ENCODE data around the gene GMDS. TPM values are rescaled to one million over a fixed set of nuclear protein-coding genes. Genes with fewer than 3 reads are reported as not detected.

The GMDS gene
- total and polyA plus RNA-seq, 9 donors, result 6.6 to 20.6 (median 11.0) TPM

DNA sequence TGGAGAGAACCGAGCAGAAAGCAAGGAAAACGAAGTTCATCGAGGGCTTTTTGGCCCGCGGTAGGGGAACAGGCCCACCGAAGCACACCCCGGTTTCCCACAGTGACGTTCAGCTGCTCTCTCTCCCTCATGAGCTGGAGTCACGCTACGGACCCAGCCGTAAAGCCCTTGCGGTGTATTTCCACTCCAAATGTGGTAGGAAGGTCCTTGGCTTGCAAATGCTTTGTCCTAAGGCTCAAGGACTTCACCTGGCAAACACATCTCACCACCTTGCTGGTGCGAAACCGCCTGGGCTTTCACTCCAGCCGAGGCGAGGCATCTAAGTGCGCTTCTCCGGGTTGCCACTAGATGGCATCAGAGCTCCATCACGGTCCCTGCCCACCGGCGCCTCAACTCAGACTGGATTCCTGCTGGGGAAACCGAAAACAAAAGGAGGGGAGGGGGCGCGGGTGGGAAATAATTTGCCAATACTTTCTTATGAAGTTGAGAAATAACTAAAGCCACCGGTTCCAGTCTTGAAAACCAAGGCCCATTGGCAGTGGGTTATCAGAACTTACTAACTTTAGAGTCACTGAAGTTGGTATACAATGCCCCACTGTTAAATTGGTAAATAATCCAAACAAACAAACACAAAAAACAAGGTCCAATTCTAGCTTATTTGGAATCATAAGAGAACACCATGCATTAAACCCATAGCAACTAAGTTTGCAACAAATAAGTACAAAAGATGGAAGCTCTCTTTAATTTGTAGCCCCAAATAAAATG lies 649.1 kb downstream of the GMDS start:
- Histone ChIP-seq H3K4me1 (ENCODE audit: insufficient read depth) (no peaks in the 10 kb centered on the region), H3K27me3 (no peaks in the 10 kb centered on the region), H3K9me3 (no peaks in the 10 kb centered on the region), H3K27ac (no peak overlapping the region), H3K4me3 (no peak overlapping the region), H3K36me3 (no peaks in the 10 kb centered on the region)
- peak; percentile 43 to 71 (median 60) for DNase-seq
- TF ChIP-seq, protein P1, sequence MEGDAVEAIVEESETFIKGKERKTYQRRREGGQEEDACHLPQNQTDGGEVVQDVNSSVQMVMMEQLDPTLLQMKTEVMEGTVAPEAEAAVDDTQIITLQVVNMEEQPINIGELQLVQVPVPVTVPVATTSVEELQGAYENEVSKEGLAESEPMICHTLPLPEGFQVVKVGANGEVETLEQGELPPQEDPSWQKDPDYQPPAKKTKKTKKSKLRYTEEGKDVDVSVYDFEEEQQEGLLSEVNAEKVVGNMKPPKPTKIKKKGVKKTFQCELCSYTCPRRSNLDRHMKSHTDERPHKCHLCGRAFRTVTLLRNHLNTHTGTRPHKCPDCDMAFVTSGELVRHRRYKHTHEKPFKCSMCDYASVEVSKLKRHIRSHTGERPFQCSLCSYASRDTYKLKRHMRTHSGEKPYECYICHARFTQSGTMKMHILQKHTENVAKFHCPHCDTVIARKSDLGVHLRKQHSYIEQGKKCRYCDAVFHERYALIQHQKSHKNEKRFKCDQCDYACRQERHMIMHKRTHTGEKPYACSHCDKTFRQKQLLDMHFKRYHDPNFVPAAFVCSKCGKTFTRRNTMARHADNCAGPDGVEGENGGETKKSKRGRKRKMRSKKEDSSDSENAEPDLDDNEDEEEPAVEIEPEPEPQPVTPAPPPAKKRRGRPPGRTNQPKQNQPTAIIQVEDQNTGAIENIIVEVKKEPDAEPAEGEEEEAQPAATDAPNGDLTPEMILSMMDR (IDR thresholded peaks at IDR 0.05), result peak; percentile 79 to 84 (median 81)
- TF ChIP-seq POLR2A (IDR thresholded peaks at IDR 0.05), result no peak
- intact Hi-C loops (cut with DNase I), result loop anchor here (5.0 to 10.0 kb wide), 6 partner anchors 601 to 1151 kb away; no protein-coding TSS in a partner anchor
- WGBS, 3 donors, result 6 to 13% (median 8%) methylated on average over 25 of the region's 25 CpGs

DNA sequence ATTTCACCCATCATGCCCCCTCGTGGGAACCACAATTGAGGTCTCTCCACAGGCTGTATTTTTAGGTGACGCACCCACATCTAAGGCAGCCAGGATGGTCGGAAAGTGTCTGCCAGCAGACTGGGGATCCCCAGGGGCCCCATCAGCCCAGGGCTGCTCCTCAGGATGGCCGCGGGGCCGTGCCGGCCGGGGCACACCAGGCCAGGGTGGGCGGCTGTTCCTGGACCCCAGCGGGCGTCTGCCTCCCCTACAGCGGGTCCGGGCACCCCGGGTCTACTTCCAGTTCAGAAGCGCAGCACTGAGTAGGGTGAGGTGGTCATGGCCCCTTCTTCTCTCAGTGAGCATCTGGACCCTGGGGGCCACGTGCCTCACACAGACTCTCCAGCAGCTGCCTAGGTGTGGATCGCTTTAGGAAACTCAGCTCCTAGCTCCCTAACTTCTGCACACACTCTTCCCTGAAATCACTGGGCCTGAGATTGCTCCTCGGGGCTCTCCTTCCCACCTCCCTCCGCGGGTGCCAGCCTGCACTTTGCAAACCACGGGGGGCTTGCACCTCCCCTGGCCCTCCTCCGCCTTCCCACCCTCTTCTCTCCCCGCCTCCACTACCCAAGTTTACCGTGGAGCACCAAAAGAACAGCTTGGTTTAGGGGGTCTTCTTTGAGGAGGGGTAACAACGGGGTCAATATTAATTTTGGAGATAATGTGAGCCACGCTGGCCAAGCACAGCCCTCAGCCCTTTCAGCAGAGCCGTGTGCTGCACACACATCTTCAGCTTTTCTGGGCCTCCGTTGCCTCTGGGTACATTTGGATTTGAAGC lies 649.9 kb downstream of the GMDS start:
- no peak overlapping the region for H3K4me3 ChIP-seq
- H3K27me3 ChIP-seq, result no peaks in the 10 kb centered on the region
- no peaks in the 10 kb centered on the region for H3K9me3 ChIP-seq
- intact Hi-C loops (cut with DNase I), result loop anchor here (5.0 to 10.0 kb wide), 6 partner anchors 602 to 1152 kb away; no protein-coding TSS in a partner anchor
- TF ChIP-seq POLR2A (IDR thresholded peaks at IDR 0.05) (no peak), EP300 (IDR thresholded peaks at IDR 0.05) (no peak)
- TF ChIP-seq, protein P1 (IDR thresholded peaks at IDR 0.05), result no peak
- no peak overlapping the region for H3K27ac ChIP-seq
- H3K4me1 ChIP-seq (ENCODE audit: insufficient read depth), result no peaks in the 10 kb centered on the region
- no peak for DNase-seq
- no peaks in the 10 kb centered on the region for H3K36me3 ChIP-seq
- 60 to 67% (median 66%) methylated on average over 28 of the region's 28 CpGs for WGBS, 3 donors

DNA sequence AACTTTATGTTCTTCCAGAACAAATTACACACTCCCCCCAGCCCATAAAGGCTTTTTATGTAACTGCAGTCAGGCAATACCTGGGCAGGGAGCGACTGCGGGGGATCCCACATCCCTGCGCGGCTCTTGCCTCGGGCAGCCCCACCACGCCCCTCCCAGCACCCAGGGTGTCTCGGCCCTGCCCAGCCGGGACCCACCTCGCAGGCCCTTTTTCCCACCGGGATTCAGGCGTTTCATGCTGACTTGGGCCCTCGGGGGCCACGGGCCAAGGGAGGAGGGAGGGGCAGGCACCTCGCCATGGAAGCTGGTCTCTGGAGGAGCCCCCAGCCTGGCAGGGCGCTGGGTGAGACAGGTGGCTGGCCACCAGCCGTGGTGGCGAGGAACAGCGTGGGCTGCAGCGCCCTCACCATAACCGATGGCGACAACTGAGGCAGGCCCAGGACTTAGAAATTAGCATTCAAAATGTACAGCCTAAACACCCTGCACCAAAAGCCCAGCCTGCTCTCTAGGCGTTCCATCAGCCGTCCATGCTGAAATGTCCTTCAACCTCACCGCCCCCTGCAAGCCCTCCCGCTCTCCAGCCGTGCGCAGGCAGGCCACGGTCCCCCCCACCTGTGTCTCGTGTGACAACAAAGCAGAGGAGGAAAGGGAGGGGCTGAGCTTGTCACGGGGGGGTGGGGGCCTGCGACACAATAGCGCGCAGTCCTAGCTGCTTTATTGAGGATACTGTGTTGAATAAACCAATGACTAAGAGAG lies 650.8 kb downstream of the GMDS start:
- intact Hi-C loops (cut with DNase I), result loop anchor here (5.0 to 10.0 kb wide), 6 partner anchors 603 to 1153 kb away; no protein-coding TSS in a partner anchor

More for the DNA sequence above, 650.8 kb downstream of the GMDS start:
- no peaks in the 10 kb centered on the region for H3K27me3 ChIP-seq
- DNase-seq, result no peak
- no peaks in the 10 kb centered on the region for H3K36me3 ChIP-seq
- no peaks in the 10 kb centered on the region for H3K4me1 ChIP-seq (ENCODE audit: insufficient read depth)
- H3K27ac ChIP-seq, result no peak overlapping the region
- no peaks in the 10 kb centered on the region for H3K9me3 ChIP-seq
- no peak overlapping the region for H3K4me3 ChIP-seq
- 72 to 81% (median 72%) methylated on average over 33 of the region's 33 CpGs for WGBS, 3 donors
- no peak for TF ChIP-seq POLR2A (IDR thresholded peaks at IDR 0.05)
- no peak for TF ChIP-seq EP300 (IDR thresholded peaks at IDR 0.05)
- TF ChIP-seq, protein P1 (IDR thresholded peaks at IDR 0.05), result no peak

Measured in ovary (tissue), 9 donors.